Skeletal muscle satellite cell (primary cell): ENCODE data around the gene FHL1.

Source experiments
- H3K27me3 ChIP-seq: 2 replicates; pipeline ENCODE4 v1.7.0; 2013; ENCODE audit warnings: low read length; ENCODE audit not compliant: control insufficient read depth, insufficient read depth
- H3K36me3 ChIP-seq: 2 replicates; pipeline ENCODE4 v1.7.0; 2013; ENCODE audit warnings: mild to moderate bottlenecking, control low read depth, low read length; ENCODE audit not compliant: insufficient read depth
- H3K4me1 ChIP-seq: 2 replicates; pipeline ENCODE4 v1.7.0; 2013; ENCODE audit warnings: low read length; ENCODE audit not compliant: control insufficient read depth, insufficient read depth
- H3K4me2 ChIP-seq: 2 replicates; pipeline ENCODE4 v1.7.0; 2013; ENCODE audit warnings: mild to moderate bottlenecking, low read length
- H3K4me3 ChIP-seq: 2 replicates; pipeline ENCODE4 v1.7.0; 2013; ENCODE audit warnings: low read length
- H3K9ac ChIP-seq: 2 replicates; pipeline ENCODE4 v1.7.0; 2013; ENCODE audit warnings: mild to moderate bottlenecking, low read depth, low read length, moderate library complexity
- H3K9me3 ChIP-seq: replicated peaks from 2 replicates; pipeline ENCODE4 v1.7.0; 2013; ENCODE audit warnings: mild to moderate bottlenecking, control low read depth, low read length

Gene FHL1

GRCh38 chrX:136190038-136190713 is 42.8 kb downstream of the FHL1 start:
- Histone ChIP-seq H3K9ac (no peak overlapping the region), H3K4me1 (peaks cover 32% of the 10 kb centered on the region), H3K36me3 (no peaks in the 10 kb centered on the region), H3K4me2 (no peak overlapping the region), H3K9me3 (no peaks in the 10 kb centered on the region), H3K27me3 (no peaks in the 10 kb centered on the region), H3K4me3 (no peak overlapping the region)

GRCh38 chrX:136191171-136191570 is 43.8 kb downstream of the FHL1 start:
- no peaks in the 10 kb centered on the region for H3K9me3 ChIP-seq

GRCh38 chrX:136192135-136192534 is 44.8 kb downstream of the FHL1 start:
- no peaks in the 10 kb centered on the region for H3K27me3 ChIP-seq
- H3K4me2 ChIP-seq = peak overlapping the region; percentile 50
- no peak overlapping the region for H3K4me3 ChIP-seq
- peak overlapping the region; percentile 42 for H3K9ac ChIP-seq
- H3K9me3 ChIP-seq = no peaks in the 10 kb centered on the region
- H3K36me3 ChIP-seq = no peaks in the 10 kb centered on the region
- peaks cover 34% of the 10 kb centered on the region for H3K4me1 ChIP-seq

More at GRCh38 chrX:136191171-136191570, 43.8 kb downstream of the FHL1 start:
- no peak overlapping the region for H3K4me3 ChIP-seq
- no peak overlapping the region for H3K4me2 ChIP-seq
- no peaks in the 10 kb centered on the region for H3K27me3 ChIP-seq
- H3K4me1 ChIP-seq = peaks cover 27% of the 10 kb centered on the region
- H3K9ac ChIP-seq = no peak overlapping the region
- no peaks in the 10 kb centered on the region for H3K36me3 ChIP-seq

GRCh38 chrX:136192839-136193414 is 45.6 kb downstream of the FHL1 start:
- Histone ChIP-seq H3K36me3 (no peaks in the 10 kb centered on the region), H3K4me2 (peak overlapping the region; percentile 50), H3K9me3 (no peaks in the 10 kb centered on the region), H3K27me3 (no peaks in the 10 kb centered on the region), H3K9ac (peak overlapping the region; percentile 7), H3K4me3 (no peak overlapping the region), H3K4me1 (peaks cover 39% of the 10 kb centered on the region)

- no peaks in the 10 kb centered on the region for H3K27me3 ChIP-seq
- no peak overlapping the region for H3K4me3 ChIP-seq
- peaks cover 47% of the 10 kb centered on the region for H3K4me1 ChIP-seq
- peak overlapping the region; percentile 7 for H3K9ac ChIP-seq
- H3K4me2 ChIP-seq = peak overlapping the region; percentile 50
- H3K36me3 ChIP-seq = no peaks in the 10 kb centered on the region
- H3K9me3 ChIP-seq = no peaks in the 10 kb centered on the region
These were observed 46.4 kb downstream of the FHL1 start for GRCh38 chrX:136193771-136194170.

GRCh38 chrX:136194536-136194935 is 47.2 kb downstream of the FHL1 start:
- H3K9ac ChIP-seq = no peak overlapping the region
- H3K27me3 ChIP-seq = no peaks in the 10 kb centered on the region
- H3K9me3 ChIP-seq = no peaks in the 10 kb centered on the region
- peaks cover 54% of the 10 kb centered on the region for H3K4me1 ChIP-seq
- H3K4me2 ChIP-seq = no peak overlapping the region
- H3K4me3 ChIP-seq = no peak overlapping the region
- no peaks in the 10 kb centered on the region for H3K36me3 ChIP-seq

GRCh38 chrX:136195247-136195646 is 47.9 kb downstream of the FHL1 start:
- Histone ChIP-seq H3K4me1 (peaks cover 61% of the 10 kb centered on the region), H3K36me3 (no peaks in the 10 kb centered on the region), H3K4me2 (no peak overlapping the region), H3K4me3 (no peak overlapping the region), H3K9me3 (no peaks in the 10 kb centered on the region), H3K27me3 (no peaks in the 10 kb centered on the region), H3K9ac (no peak overlapping the region)

GRCh38 chrX:136196691-136197155 is 49.4 kb downstream of the FHL1 start:
- Histone ChIP-seq H3K4me1 (peaks cover 61% of the 10 kb centered on the region), H3K9ac (peak overlapping the region; percentile 53), H3K36me3 (no peaks in the 10 kb centered on the region), H3K4me2 (peak overlapping the region; percentile 8), H3K27me3 (no peaks in the 10 kb centered on the region), H3K4me3 (no peak overlapping the region), H3K9me3 (no peaks in the 10 kb centered on the region)

- Histone ChIP-seq H3K4me3 (no peak overlapping the region), H3K9me3 (no peaks in the 10 kb centered on the region), H3K9ac (peak overlapping the region; percentile 53), H3K4me1 (peaks cover 59% of the 10 kb centered on the region), H3K36me3 (no peaks in the 10 kb centered on the region), H3K4me2 (peak overlapping the region; percentile 36), H3K27me3 (no peaks in the 10 kb centered on the region)
These were observed 50.7 kb downstream of the FHL1 start for GRCh38 chrX:136198010-136198409.

- Histone ChIP-seq H3K9me3 (no peaks in the 10 kb centered on the region), H3K4me1 (peaks cover 59% of the 10 kb centered on the region), H3K4me3 (no peak overlapping the region), H3K36me3 (no peaks in the 10 kb centered on the region), H3K4me2 (peak overlapping the region; percentile 36), H3K27me3 (no peaks in the 10 kb centered on the region), H3K9ac (peak overlapping the region; percentile 54)
These were observed 51.4 kb downstream of the FHL1 start for GRCh38 chrX:136198678-136199243.

- Histone ChIP-seq H3K4me1 (peaks cover 64% of the 10 kb centered on the region), H3K27me3 (no peaks in the 10 kb centered on the region), H3K4me3 (no peak overlapping the region), H3K9me3 (no peaks in the 10 kb centered on the region), H3K36me3 (no peaks in the 10 kb centered on the region), H3K9ac (peak overlapping the region; percentile 54), H3K4me2 (peak overlapping the region; percentile 36)
These were observed 52.0 kb downstream of the FHL1 start for GRCh38 chrX:136199365-136199764.
